ENCODE results near the gene BPI. TPM values are rescaled to one million over a fixed set of nuclear protein-coding genes. Genes with fewer than 3 reads are reported as not detected.

The BPI gene
- total RNA-seq, 4 donors from 2014 or later, result 0.66 to 0.92 TPM; not detected in 2

DNA sequence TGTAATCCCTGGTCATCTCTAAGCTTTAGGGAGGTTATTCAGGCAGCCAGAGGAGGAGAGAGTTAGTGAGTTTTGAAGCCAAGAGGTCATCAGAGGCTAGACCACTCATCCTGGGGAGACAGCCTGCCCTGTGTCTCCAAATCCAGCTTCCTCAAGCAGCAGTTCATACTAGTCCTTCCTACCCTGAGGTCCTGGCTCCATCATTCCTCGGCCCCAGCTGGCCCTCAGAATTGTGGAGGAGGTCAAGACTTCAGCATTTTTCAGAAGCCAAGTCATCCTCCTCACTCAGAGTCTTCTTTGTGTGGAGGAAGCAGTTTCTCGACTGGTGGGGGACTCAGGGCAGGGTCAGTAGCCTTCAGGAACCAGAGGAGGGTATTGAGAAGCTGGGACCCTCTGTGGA lies 31.0 kb upstream of the BPI start:
- DNase-seq (ENCODE audit: extremely low spot score), result no peak
- H3K9me3 ChIP-seq, result no peaks in the 10 kb centered on the region
- no peaks in the 10 kb centered on the region for H3K36me3 ChIP-seq
- TF ChIP-seq POLR2AphosphoS5 (IDR thresholded peaks at IDR 0.05) (no peak), POLR2A (IDR thresholded peaks at IDR 0.05; ENCODE audit: low read depth) (no peak), EP300 (IDR thresholded peaks at IDR 0.05) (no peak)
- TF ChIP-seq, protein P1, sequence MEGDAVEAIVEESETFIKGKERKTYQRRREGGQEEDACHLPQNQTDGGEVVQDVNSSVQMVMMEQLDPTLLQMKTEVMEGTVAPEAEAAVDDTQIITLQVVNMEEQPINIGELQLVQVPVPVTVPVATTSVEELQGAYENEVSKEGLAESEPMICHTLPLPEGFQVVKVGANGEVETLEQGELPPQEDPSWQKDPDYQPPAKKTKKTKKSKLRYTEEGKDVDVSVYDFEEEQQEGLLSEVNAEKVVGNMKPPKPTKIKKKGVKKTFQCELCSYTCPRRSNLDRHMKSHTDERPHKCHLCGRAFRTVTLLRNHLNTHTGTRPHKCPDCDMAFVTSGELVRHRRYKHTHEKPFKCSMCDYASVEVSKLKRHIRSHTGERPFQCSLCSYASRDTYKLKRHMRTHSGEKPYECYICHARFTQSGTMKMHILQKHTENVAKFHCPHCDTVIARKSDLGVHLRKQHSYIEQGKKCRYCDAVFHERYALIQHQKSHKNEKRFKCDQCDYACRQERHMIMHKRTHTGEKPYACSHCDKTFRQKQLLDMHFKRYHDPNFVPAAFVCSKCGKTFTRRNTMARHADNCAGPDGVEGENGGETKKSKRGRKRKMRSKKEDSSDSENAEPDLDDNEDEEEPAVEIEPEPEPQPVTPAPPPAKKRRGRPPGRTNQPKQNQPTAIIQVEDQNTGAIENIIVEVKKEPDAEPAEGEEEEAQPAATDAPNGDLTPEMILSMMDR (IDR thresholded peaks at IDR 0.05), result no peak
- H3K27me3 ChIP-seq, result no peaks in the 10 kb centered on the region
- H3K27ac ChIP-seq (replicated peaks in 1 of 4), result peak overlapping the region in 3 of 4 donors; percentile 16 to 34 (median 16)
- intact Hi-C loops (cut with DNase I), result no loop called here
- no peak overlapping the region for H3K4me3 ChIP-seq
- H3K4me1 ChIP-seq, result peaks cover 12 to 27% (median 18%) of the 10 kb centered on the region in 4 donors
- WGBS, result no CpG with 5 or more reads among the region's 2 CpGs

GRCh38 chr20:38275815-38276550 lies 28.0 kb upstream of the BPI start:
- Histone ChIP-seq H3K4me3 (no peak overlapping the region), H3K9me3 (no peaks in the 10 kb centered on the region), H3K27me3 (no peaks in the 10 kb centered on the region), H3K4me1 (peaks cover 6 to 29% (median 19%) of the 10 kb centered on the region in 4 donors), H3K36me3 (no peaks in the 10 kb centered on the region), H3K27ac (replicated peaks in 1 of 4) (no peak overlapping the region)
- 82% methylated on average over 12 of the region's 12 CpGs for WGBS
- no peak for DNase-seq (ENCODE audit: extremely low spot score)
- TF ChIP-seq POLR2AphosphoS5 (IDR thresholded peaks at IDR 0.05) (no peak), POLR2A (IDR thresholded peaks at IDR 0.05; ENCODE audit: low read depth) (no peak), EP300 (IDR thresholded peaks at IDR 0.05) (no peak)
- TF ChIP-seq, protein P1 (IDR thresholded peaks at IDR 0.05), result no peak
- intact Hi-C loops (cut with DNase I), result no loop called here

- DNase-seq (ENCODE audit: extremely low spot score), result no peak
- 83% methylated on average over 5 of the region's 5 CpGs for WGBS
- Histone ChIP-seq H3K27me3 (no peaks in the 10 kb centered on the region), H3K4me3 (no peak overlapping the region), H3K36me3 (no peaks in the 10 kb centered on the region), H3K27ac (replicated peaks in 1 of 4) (no peak overlapping the region), H3K9me3 (no peaks in the 10 kb centered on the region), H3K4me1 (peaks cover 0 to 22% (median 10%) of the 10 kb centered on the region in 4 donors)
- intact Hi-C loops (cut with DNase I), result no loop called here
- no peak for TF ChIP-seq POLR2A (IDR thresholded peaks at IDR 0.05; ENCODE audit: low read depth)
- TF ChIP-seq, protein P1 (IDR thresholded peaks at IDR 0.05), result no peak
- no peak for TF ChIP-seq POLR2AphosphoS5 (IDR thresholded peaks at IDR 0.05)
- TF ChIP-seq EP300 (IDR thresholded peaks at IDR 0.05), result no peak
These were observed 26.7 kb upstream of the BPI start for GRCh38 chr20:38277285-38277684.

DNA sequence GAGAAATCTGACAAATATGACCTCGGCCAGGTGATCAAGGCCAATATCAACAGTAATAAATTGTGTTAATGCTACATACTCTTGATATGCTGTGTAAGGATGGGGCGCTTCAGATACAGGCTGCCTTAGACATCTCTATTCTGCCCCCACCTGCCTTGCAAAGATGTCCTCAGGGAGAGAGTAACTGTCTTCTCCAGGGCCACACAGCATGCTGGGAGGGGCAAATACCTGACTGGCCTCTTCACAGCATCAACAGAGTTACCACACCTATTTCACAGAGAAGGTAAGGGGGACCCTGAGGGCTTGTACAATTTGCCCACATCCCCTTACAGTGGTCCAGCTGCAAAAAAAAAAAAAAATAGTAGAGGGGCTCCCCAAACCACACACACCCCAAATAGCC lies 26.3 kb upstream of the BPI start:
- Histone ChIP-seq H3K27ac (replicated peaks in 1 of 4) (no peak overlapping the region), H3K4me1 (peaks cover 0 to 18% (median 10%) of the 10 kb centered on the region in 4 donors), H3K4me3 (no peak overlapping the region), H3K9me3 (no peaks in the 10 kb centered on the region), H3K36me3 (no peaks in the 10 kb centered on the region), H3K27me3 (no peaks in the 10 kb centered on the region)
- intact Hi-C loops (cut with DNase I), result no loop called here
- DNase-seq (ENCODE audit: extremely low spot score), result no peak
- 90% methylated on average over 2 of the region's 2 CpGs for WGBS
- TF ChIP-seq, protein P1 (IDR thresholded peaks at IDR 0.05), result no peak
- TF ChIP-seq EP300 (IDR thresholded peaks at IDR 0.05), result no peak

GRCh38 chr20:38278131-38278530 lies 25.8 kb upstream of the BPI start:
- no peak overlapping the region for H3K4me3 ChIP-seq
- TF ChIP-seq, protein P1 (IDR thresholded peaks at IDR 0.05), result no peak
- TF ChIP-seq POLR2AphosphoS5 (IDR thresholded peaks at IDR 0.05) (no peak), POLR2A (IDR thresholded peaks at IDR 0.05; ENCODE audit: low read depth) (no peak), EP300 (IDR thresholded peaks at IDR 0.05) (no peak)
- intact Hi-C loops (cut with DNase I), result no loop called here
- DNase-seq (ENCODE audit: extremely low spot score), result no peak
- peaks cover 0 to 14% (median 9%) of the 10 kb centered on the region in 4 donors for H3K4me1 ChIP-seq
- no peak overlapping the region for H3K27ac ChIP-seq (replicated peaks in 1 of 4)
- 78% methylated on average over 14 of the region's 14 CpGs for WGBS
- no peaks in the 10 kb centered on the region for H3K27me3 ChIP-seq
- H3K9me3 ChIP-seq, result no peaks in the 10 kb centered on the region
- H3K36me3 ChIP-seq, result no peaks in the 10 kb centered on the region
